Activated naive CD8-positive, alpha-beta T cell (primary cell): Measurements from ENCODE around the gene MRPS25.

Experiments used
- H3K27ac Mint-ChIP-seq: one replicate; pipeline ENCODE4 v1.8.0; 2021; ENCODE audit warnings: mixed read lengths
- H3K27me3 Mint-ChIP-seq: one replicate; pipeline ENCODE4 v1.8.0; 2021; ENCODE audit warnings: mixed read lengths
- H3K36me3 Mint-ChIP-seq: one replicate; pipeline ENCODE4 v1.8.0; 2021; ENCODE audit warnings: mixed read lengths
- H3K4me1 Mint-ChIP-seq: one replicate; pipeline ENCODE4 v1.8.0; 2021; ENCODE audit warnings: low read depth, mixed read lengths
- H3K4me3 Mint-ChIP-seq: one replicate; pipeline ENCODE4 v1.8.0; 2021; ENCODE audit warnings: mild to moderate bottlenecking, mixed read lengths
- H3K9me3 Mint-ChIP-seq: one replicate; pipeline ENCODE4 v1.8.0; 2021; ENCODE audit warnings: low read depth, mixed read lengths

Gene MRPS25

DNA sequence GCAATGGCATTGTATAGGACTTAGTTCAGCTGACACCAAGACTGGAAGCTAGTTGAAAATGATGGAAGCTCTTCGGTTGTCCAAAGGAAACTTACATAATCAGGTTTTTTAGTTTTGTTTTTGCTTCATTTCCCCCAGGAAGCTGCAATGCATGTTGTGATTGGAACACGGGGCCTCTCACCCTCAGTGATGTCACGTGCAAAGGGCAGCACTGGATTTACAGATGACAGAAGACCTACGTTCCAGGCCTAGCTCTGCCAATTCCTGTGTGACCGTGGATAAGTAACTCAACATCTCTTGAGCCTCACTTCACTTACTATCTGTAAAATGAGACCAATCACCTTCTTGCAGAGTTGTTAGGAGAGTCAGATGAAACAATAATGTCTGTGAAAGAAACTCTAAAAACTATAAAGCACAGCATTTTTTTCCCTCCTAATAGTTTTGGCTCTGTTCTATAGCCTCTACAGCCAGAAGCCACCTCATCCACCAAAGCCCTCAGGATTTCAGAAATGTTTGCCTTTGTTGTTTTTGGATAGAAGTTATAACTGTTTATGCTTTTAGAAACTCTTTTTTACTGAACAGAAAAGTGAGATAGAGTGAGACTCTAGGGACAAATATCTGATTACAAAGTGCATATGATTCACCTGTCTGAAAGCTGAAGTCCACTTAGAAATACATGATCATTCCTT is 29.2 kb upstream of the MRPS25 start:
- H3K36me3 Mint-ChIP-seq = peaks cover 13% of the 10 kb centered on the region
- H3K27ac Mint-ChIP-seq = no peak overlapping the region
- no peaks in the 10 kb centered on the region for H3K9me3 Mint-ChIP-seq
- H3K4me3 Mint-ChIP-seq = no peak overlapping the region
- no peaks in the 10 kb centered on the region for H3K27me3 Mint-ChIP-seq
- peaks cover 25% of the 10 kb centered on the region for H3K4me1 Mint-ChIP-seq

DNA sequence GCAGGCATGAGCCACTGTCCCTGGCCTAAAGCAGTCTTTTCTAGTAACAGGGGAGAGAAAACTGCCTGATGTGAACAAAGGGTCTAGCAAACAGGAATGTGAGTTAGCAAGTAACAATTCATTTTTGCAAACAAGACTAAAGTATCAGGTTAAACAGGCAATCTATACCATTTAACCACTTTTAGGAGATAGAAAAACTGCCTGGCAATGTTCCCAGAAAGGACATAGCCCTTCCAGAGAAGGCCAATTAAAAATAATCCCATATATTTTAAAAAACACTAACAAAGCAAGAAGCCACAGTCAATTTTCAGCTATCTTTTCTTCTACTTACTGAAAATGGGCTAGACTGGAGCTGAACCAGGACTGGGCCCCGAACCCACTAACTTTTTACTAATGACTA is 27.6 kb upstream of the MRPS25 start:
- Mint-ChIP-seq H3K27ac (no peak overlapping the region), H3K27me3 (no peaks in the 10 kb centered on the region), H3K4me1 (peaks cover 13% of the 10 kb centered on the region), H3K9me3 (no peaks in the 10 kb centered on the region), H3K4me3 (no peak overlapping the region), H3K36me3 (peaks cover 13% of the 10 kb centered on the region)

DNA sequence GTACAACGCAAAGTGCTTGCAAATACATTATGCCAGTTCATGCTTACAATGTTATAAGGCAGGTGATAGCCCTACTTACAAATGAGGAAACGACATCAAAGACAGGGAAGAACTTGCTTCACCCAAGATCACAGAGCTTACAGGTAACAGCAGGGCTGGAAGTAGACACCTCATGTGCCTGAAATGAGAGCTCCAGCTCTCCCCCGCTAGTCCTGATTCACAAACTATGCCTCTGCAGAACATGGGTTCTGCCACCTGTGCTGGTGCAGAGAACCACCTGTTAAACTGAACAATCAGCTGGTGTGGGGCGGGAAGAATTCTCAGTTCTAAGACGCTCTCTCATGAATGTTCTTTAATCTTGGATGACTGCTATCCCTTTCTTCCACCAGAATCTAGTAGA is 26.5 kb upstream of the MRPS25 start:
- peaks cover 6% of the 10 kb centered on the region for H3K4me1 Mint-ChIP-seq
- no peaks in the 10 kb centered on the region for H3K9me3 Mint-ChIP-seq
- no peak overlapping the region for H3K4me3 Mint-ChIP-seq
- peaks cover 13% of the 10 kb centered on the region for H3K36me3 Mint-ChIP-seq
- H3K27ac Mint-ChIP-seq = no peak overlapping the region
- H3K27me3 Mint-ChIP-seq = no peaks in the 10 kb centered on the region

DNA sequence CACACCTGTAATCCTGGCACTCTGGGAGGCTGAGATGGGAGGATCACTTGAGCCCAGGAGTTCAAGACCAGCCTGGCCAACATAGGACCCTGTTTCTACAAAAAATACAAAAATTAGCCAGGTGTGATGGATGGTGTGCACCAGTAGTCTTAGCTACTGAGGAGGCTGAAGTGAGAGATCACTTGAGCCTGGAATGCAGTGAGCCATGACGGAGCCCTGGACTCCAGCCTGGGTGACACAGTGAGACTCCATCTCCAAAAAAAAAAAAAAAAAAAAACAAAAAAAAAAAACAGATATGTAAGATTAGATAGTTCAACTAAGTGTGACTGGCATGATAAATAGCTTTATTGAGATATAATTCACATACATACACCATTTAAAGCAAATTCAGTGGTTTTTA is 24.1 kb upstream of the MRPS25 start:
- H3K4me1 Mint-ChIP-seq = peaks cover 3% of the 10 kb centered on the region
- H3K4me3 Mint-ChIP-seq = no peak overlapping the region
- no peak overlapping the region for H3K27ac Mint-ChIP-seq
- no peaks in the 10 kb centered on the region for H3K9me3 Mint-ChIP-seq
- H3K27me3 Mint-ChIP-seq = no peaks in the 10 kb centered on the region
- H3K36me3 Mint-ChIP-seq = peaks cover 9% of the 10 kb centered on the region

DNA sequence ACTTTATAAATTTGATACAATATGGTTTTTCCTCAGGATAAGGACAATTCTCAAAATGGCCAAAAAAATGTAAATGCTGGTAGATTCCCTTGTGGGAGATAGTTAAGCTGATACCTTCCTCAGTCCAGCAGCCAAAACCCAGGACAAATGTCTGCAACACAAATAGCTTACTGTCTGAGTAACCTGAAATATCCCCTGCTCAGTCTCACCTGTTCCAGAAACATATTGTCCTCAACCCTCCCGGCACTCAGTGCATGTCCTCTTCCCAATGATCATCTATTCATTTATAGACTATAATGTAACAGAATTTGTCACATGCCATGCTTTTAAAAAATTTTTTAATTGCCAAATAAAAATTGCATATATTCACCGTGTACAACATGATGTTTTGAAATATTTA is 21.6 kb upstream of the MRPS25 start:
- Mint-ChIP-seq H3K4me1 (peaks cover 1% of the 10 kb centered on the region), H3K9me3 (no peaks in the 10 kb centered on the region), H3K27ac (no peak overlapping the region), H3K4me3 (no peak overlapping the region), H3K27me3 (no peaks in the 10 kb centered on the region), H3K36me3 (peaks cover 18% of the 10 kb centered on the region)

DNA sequence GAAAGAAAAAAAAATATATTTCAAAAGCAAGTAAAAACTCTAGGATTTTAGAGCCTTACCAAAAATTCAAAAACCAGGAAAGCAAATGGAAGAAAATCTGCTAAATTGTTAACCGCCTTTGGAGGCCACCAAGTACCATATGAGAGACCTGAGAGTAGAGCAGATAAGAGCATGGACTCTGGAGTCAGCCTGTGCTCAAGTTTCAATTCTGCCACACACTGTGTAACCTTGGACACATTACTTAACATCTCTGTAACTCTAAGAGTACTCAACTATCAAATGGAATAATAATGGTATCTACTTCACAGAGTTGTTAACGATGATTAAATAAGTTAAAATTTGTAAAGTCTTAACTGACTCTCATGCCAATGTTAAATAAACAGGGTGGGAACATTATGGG is 21.1 kb upstream of the MRPS25 start:
- Mint-ChIP-seq H3K27ac (no peak overlapping the region), H3K27me3 (no peaks in the 10 kb centered on the region), H3K9me3 (no peaks in the 10 kb centered on the region), H3K4me1 (peaks cover under 1% of the 10 kb centered on the region), H3K36me3 (peaks cover 19% of the 10 kb centered on the region), H3K4me3 (no peak overlapping the region)

DNA sequence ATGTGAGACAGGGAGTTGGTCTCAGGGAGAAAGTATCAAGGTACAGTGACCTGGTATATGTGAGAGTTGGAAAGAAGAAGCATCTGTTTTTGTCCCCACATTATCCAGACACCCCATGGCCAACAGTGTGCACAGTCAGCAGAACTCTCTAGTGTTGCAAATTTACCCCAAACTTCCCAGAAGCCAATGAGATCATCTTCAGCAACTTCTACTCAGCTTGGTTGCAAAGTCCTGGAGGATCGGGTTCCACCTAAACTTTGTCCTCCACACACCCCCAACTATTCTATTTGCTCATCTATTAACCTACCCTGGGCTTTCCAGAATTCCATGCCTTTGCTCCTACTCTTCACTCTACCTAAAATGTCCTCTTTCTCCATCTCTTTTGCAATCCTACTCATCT is 18.1 kb upstream of the MRPS25 start:
- H3K36me3 Mint-ChIP-seq = peaks cover 22% of the 10 kb centered on the region
- no peak overlapping the region for H3K27ac Mint-ChIP-seq

DNA sequence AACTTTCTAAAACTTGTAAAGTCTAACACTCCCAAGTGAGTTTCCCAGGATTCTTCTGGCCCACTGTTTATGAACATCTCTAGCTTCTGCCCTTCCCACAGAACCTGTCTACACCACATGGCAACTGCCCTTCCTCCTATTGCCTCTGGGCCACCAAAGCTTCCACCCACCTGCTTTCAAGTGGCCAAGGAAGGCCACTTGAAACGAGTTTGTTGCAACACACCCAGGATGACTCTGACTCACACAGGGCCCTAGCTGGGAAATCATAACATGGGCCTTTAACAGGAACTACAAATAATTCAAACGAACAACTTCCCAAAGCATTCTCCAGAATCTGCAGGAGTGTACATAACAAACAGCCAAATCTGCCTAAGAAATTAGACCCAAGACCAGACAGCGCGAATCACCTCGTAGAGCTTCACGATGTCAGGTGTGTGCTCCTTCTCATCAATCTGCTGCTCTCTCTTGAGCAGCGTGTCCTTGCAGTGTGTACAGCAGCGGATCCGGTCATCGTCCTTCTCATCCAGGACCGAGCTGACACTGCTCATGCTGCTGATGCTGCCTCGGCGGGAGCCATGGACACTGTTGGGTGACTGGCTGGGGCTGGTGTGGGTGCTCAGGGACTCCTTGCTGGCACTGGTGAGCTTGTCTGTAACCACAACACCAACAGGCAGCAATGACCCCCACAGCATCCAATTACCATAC is 17.0 kb upstream of the MRPS25 start:
- Mint-ChIP-seq H3K36me3 (peaks cover 22% of the 10 kb centered on the region), H3K9me3 (no peaks in the 10 kb centered on the region), H3K27ac (peak overlapping the region; percentile 0), H3K27me3 (no peaks in the 10 kb centered on the region), H3K4me1 (no peaks in the 10 kb centered on the region), H3K4me3 (no peak overlapping the region)

More for the DNA sequence above, 18.1 kb upstream of the MRPS25 start:
- H3K4me1 Mint-ChIP-seq = no peaks in the 10 kb centered on the region
- H3K9me3 Mint-ChIP-seq = no peaks in the 10 kb centered on the region
- no peak overlapping the region for H3K4me3 Mint-ChIP-seq
- no peaks in the 10 kb centered on the region for H3K27me3 Mint-ChIP-seq

DNA sequence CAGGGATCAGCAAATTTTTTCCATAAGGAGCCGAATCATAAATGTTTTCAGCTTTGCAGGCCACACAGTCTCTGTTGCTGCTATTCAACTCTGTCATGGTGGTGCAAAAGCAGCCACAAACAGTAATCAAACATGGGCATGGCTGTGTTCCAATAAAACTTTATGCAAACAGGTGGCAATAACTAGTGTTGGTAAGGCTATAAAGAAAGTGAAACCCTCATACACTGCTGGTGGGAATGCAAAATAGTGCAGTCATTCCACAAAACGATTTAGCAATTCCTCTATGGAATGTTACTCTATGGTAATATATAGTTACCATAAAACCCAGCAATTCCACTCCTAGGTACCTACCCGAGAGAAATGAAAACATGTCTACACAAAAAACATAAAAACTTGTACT is 14.0 kb upstream of the MRPS25 start:
- H3K4me1 Mint-ChIP-seq = no peaks in the 10 kb centered on the region
- no peak overlapping the region for H3K27ac Mint-ChIP-seq
- H3K36me3 Mint-ChIP-seq = peaks cover 28% of the 10 kb centered on the region
- H3K4me3 Mint-ChIP-seq = no peak overlapping the region
- H3K27me3 Mint-ChIP-seq = no peaks in the 10 kb centered on the region
- H3K9me3 Mint-ChIP-seq = no peaks in the 10 kb centered on the region

DNA sequence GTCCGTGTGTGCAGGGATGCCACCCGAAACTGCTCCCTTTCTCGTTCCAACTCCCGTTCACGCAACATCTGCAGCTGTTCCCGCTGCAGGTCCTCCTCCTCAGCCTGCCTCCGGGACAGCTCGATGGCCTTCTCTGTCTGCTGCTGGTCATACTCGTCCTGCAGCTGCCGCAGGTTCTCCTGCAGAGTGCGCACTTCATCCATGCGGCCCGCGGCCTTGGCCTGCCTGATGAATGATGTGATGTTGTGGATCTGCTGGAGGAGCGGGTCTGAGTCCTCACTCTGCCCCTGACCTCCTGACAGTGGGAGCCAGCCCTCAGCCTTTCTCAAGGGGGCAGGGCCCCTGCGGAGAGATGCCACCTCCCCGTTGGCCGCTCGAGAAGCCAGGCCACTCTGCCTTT is 9.4 kb upstream of the MRPS25 start:
- Mint-ChIP-seq H3K4me1 (peaks cover 4% of the 10 kb centered on the region), H3K27ac (no peak overlapping the region), H3K9me3 (no peaks in the 10 kb centered on the region), H3K36me3 (peaks cover 21% of the 10 kb centered on the region), H3K27me3 (no peaks in the 10 kb centered on the region), H3K4me3 (no peak overlapping the region)

DNA sequence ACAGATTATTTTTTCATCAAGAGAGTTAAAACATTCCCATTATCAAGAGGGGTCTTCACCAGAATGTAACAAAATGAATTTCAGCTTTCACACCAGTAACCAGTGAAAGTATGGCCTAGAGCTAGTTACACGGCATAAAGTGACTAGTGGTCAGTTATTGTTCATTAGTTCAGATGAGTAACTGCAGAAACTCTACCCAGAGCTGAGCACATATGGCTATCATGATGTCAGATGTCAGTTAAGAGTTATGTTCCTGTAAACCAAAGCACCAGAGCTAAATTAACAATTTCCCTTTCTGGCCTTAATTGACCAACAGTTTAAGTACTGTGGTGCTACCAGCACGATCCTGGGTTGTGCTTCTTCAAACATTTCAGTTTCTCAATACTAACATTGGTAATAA is 6.6 kb upstream of the MRPS25 start:
- Mint-ChIP-seq H3K4me3 (no peak overlapping the region), H3K27ac (no peak overlapping the region), H3K27me3 (no peaks in the 10 kb centered on the region), H3K36me3 (peaks cover 17% of the 10 kb centered on the region), H3K4me1 (peaks cover 4% of the 10 kb centered on the region), H3K9me3 (no peaks in the 10 kb centered on the region)

DNA sequence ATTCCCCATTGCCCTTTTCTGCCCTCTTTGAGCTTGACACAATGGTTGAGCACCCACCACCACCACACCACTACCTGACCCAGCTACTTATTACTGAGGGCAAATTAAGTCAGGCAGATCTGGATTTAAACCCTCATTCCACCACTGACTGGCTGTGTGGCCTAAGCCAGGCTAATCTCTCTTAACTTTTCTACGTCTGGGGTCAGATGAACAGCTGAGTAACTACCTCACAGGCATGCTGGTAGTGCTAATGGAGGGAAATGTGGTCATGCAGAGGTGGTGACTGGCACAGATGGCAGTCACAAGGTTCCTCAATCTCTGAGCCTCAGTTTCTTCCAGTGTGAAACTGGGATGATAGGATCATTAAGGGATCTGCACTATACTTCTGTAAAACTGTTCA is 4.3 kb upstream of the MRPS25 start:
- Mint-ChIP-seq H3K9me3 (no peaks in the 10 kb centered on the region), H3K27me3 (no peaks in the 10 kb centered on the region), H3K27ac (no peak overlapping the region), H3K4me3 (no peak overlapping the region), H3K4me1 (peaks cover 15% of the 10 kb centered on the region), H3K36me3 (peaks cover 12% of the 10 kb centered on the region)

DNA sequence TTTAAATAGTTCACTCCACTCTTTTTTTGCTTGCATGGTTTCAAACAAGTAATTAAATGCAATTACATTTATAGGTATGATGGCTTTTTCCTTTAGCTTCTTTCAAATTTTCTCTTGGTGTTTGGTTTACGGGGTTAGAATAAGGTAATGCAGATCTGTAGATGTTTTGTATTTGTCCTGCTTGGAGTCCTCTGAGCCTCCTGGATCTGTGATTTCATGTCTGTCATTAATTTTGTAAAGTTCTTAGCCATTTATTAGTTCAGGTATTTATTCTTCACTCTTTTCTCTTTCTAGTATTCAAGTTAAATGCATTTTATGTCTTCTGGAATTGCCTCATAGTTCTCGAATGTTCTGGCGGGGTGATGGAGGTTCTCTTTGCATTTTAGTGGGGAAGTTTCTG is 1.4 kb upstream of the MRPS25 start:
- Mint-ChIP-seq H3K36me3 (peaks cover 10% of the 10 kb centered on the region), H3K27ac (peak overlapping the region; percentile 55), H3K4me3 (peak overlapping the region; percentile 46), H3K9me3 (no peaks in the 10 kb centered on the region), H3K4me1 (peaks cover 26% of the 10 kb centered on the region), H3K27me3 (no peaks in the 10 kb centered on the region)

DNA sequence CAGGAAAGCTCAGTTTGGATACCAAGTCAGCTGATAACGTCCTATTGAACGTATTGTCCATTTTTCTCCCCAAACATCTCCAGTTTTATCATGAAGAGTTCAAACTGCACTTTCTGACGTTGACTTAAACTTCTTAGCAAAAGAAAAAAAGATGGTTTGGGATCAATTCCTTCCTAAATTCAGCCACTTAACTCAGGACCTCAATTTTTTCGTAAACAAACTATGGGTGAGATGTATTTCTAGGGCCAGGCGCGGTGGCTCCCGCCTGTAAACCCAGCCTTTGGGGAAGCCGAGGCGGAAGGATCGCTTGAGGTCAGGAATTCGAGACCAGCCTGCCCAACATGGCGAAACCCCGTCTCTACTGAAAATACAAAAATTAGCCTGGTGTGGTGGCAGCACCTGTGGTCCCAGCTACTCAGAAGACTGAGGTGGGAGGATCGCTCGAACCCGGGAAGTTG is 464 bp upstream of the MRPS25 start:
- no peaks in the 10 kb centered on the region for H3K27me3 Mint-ChIP-seq
- peaks cover 28% of the 10 kb centered on the region for H3K4me1 Mint-ChIP-seq
- peak overlapping the region; percentile 98 for H3K27ac Mint-ChIP-seq
- peak overlapping the region; percentile 96 for H3K4me3 Mint-ChIP-seq
- H3K9me3 Mint-ChIP-seq = no peaks in the 10 kb centered on the region
- peaks cover 9% of the 10 kb centered on the region for H3K36me3 Mint-ChIP-seq

DNA sequence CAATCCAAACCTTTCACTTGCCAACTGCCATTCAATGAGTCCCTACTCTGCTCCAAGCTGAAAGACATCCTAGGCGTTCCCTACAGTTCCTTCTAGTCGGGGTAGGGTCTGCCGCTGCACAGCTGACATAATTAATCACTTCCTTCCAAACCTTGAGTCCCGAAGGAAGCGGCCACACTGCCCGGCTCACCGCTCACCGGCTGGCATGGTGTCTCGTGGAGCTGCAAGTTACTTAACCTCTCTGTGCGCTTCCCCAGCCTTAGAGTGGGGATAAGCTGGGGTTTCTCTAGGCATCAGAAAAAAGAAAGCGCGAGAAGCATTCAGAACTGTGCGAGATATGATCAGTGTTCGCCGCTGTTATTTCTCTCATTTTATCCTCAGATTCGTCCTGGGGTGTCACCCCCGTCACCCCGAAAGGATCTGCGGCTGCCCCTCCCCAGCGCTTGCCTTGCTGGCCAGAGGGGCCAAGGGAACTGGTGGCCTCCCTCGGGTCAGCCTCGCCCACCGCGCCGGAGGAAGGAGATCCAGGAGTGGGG is 748 bp downstream of the MRPS25 start:
- Mint-ChIP-seq H3K4me1 (peaks cover 27% of the 10 kb centered on the region), H3K27ac (peak overlapping the region; percentile 95), H3K9me3 (no peaks in the 10 kb centered on the region), H3K27me3 (no peaks in the 10 kb centered on the region), H3K36me3 (peaks cover 6% of the 10 kb centered on the region), H3K4me3 (peak overlapping the region; percentile 96)
